ENCODE results near the gene HSPH1. TPM values are rescaled to one million over a fixed set of nuclear protein-coding genes. Genes with fewer than 3 reads are reported as not detected.
A peak's percentile ranks its signal among the peaks of the same experiment; 100 is the strongest.

Gene HSPH1
- total and polyA plus RNA-seq, 2 of the 13 experiments (the other 11 are each of a cell fraction or from before 2014, with no cell fraction given) = 13.0 to 62.9 TPM

GRCh38 chr13:31161557-31162150, at the start of gene HSPH1 (continued):
- TF ChIP-seq HDAC1 (CRISPR knock-in tag; IDR thresholded peaks at IDR 0.05) (peak; percentile 93), MTF2 (CRISPR knock-in tag; IDR thresholded peaks at IDR 0.05; ENCODE audit: borderline replicate concordance) (no peak), ZFP36L2 (CRISPR knock-in tag; IDR thresholded peaks at IDR 0.05) (no peak), ZSCAN5A (CRISPR knock-in tag; IDR thresholded peaks at IDR 0.05; ENCODE audit: borderline replicate concordance) (0 out of 2 replicates have a peak, but pooled peaks have one; percentile 47), GABPA (IDR thresholded peaks at IDR 0.05; ENCODE audit: low read depth, low read length) (peak; percentile 62), GABPA (CRISPR knock-in tag; IDR thresholded peaks at IDR 0.05; ENCODE audit: low read depth) (peak; percentile 90), ZNF230 (CRISPR knock-in tag; IDR thresholded peaks at IDR 0.05) (no peak), EED (CRISPR knock-in tag; IDR thresholded peaks at IDR 0.05) (no peak), AGO2 (optimal IDR thresholded peaks at IDR 0.05; ENCODE audit: low read depth, low read length) (peak; percentile 92), PHB2 (IDR thresholded peaks at IDR 0.05; ENCODE audit: partially characterized antibody) (no peak), KDM4B (CRISPR knock-in tag; IDR thresholded peaks at IDR 0.05) (no peak), TEAD3 (CRISPR knock-in tag; optimal IDR thresholded peaks at IDR 0.05; ENCODE audit: borderline replicate concordance) (no peak), NFKBIZ (CRISPR knock-in tag; IDR thresholded peaks at IDR 0.05) (no peak), ARNT (IDR thresholded peaks at IDR 0.05) (no peak), MIER3 (CRISPR knock-in tag; IDR thresholded peaks at IDR 0.05; ENCODE audit: borderline replicate concordance) (no peak; the same call in 1 of the 2 replicates), ZBTB7B (CRISPR knock-in tag; IDR thresholded peaks at IDR 0.05) (peak; percentile 58; the same call in 1 of the 2 replicates), FOXJ3 (CRISPR knock-in tag; IDR thresholded peaks at IDR 0.05; ENCODE audit: borderline replicate concordance) (peak; percentile 24; the same call in 1 of the 2 replicates), MED1 (CRISPR knock-in tag; IDR thresholded peaks at IDR 0.05) (peak; percentile 30; the same call in 1 of the 2 replicates), REXO4 (CRISPR knock-in tag; IDR thresholded peaks at IDR 0.05; ENCODE audit: borderline replicate concordance) (no peak), KAT2B (IDR thresholded peaks at IDR 0.05; ENCODE audit: borderline replicate concordance, low read depth, low read length) (no peak), ZKSCAN8 (CRISPR knock-in tag; IDR thresholded peaks at IDR 0.05; ENCODE audit: borderline replicate concordance) (no peak), CCAR2 (optimal IDR thresholded peaks at IDR 0.05; ENCODE audit: low read depth, low read length) (no peak), ZNF546 (CRISPR knock-in tag; conservative IDR thresholded peaks at IDR 0.05) (no peak; the same call in 1 of the 2 replicates)
- TF ChIP-seq, protein P1, sequence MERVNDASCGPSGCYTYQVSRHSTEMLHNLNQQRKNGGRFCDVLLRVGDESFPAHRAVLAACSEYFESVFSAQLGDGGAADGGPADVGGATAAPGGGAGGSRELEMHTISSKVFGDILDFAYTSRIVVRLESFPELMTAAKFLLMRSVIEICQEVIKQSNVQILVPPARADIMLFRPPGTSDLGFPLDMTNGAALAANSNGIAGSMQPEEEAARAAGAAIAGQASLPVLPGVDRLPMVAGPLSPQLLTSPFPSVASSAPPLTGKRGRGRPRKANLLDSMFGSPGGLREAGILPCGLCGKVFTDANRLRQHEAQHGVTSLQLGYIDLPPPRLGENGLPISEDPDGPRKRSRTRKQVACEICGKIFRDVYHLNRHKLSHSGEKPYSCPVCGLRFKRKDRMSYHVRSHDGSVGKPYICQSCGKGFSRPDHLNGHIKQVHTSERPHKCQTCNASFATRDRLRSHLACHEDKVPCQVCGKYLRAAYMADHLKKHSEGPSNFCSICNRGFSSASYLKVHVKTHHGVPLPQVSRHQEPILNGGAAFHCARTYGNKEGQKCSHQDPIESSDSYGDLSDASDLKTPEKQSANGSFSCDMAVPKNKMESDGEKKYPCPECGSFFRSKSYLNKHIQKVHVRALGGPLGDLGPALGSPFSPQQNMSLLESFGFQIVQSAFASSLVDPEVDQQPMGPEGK (CRISPR knock-in tag; IDR thresholded peaks at IDR 0.05) = no peak
- TF ChIP-seq, protein P2, sequence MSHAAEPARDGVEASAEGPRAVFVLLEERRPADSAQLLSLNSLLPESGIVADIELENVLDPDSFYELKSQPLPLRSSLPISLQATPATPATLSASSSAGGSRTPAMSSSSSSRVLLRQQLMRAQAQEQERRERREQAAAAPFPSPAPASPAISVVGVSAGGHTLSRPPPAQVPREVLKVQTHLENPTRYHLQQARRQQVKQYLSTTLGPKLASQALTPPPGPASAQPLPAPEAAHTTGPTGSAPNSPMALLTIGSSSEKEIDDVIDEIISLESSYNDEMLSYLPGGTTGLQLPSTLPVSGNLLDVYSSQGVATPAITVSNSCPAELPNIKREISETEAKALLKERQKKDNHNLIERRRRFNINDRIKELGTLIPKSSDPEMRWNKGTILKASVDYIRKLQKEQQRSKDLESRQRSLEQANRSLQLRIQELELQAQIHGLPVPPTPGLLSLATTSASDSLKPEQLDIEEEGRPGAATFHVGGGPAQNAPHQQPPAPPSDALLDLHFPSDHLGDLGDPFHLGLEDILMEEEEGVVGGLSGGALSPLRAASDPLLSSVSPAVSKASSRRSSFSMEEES (CRISPR knock-in tag; IDR thresholded peaks at IDR 0.05) = no peak
- TF ChIP-seq, protein P3, sequence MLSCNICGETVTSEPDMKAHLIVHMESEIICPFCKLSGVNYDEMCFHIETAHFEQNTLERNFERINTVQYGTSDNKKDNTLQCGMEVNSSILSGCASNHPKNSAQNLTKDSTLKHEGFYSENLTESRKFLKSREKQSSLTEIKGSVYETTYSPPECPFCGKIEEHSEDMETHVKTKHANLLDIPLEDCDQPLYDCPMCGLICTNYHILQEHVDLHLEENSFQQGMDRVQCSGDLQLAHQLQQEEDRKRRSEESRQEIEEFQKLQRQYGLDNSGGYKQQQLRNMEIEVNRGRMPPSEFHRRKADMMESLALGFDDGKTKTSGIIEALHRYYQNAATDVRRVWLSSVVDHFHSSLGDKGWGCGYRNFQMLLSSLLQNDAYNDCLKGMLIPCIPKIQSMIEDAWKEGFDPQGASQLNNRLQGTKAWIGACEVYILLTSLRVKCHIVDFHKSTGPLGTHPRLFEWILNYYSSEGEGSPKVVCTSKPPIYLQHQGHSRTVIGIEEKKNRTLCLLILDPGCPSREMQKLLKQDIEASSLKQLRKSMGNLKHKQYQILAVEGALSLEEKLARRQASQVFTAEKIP (CRISPR knock-in tag; IDR thresholded peaks at IDR 0.05; ENCODE audit: borderline replicate concordance) = no peak

All from HepG2 (cell line).